Activated T-helper 2 cell treated with anti-CD3 and anti-CD28 coated beads, Interferon-gamma antibody, Interleukin-2, Interleukin-4, amounts not matched to agents 10 μg/mL and 5 μg/mL and 100 μg/mL, durations not matched to agents 14 hours and 24 hours and 36 hours (primary cell): Measurements from ENCODE around the gene FOXO3. TPM values are rescaled to one million over a fixed set of nuclear protein-coding genes. Genes with fewer than 3 reads are reported as not detected.

Experiments used
- DNase-seq: peaks from one replicate; pipeline ENCODE4 v3.0.0; 2021; ENCODE audit warnings: low spot score
- H3K27ac Mint-ChIP-seq: one replicate; pipeline ENCODE4 v1.8.0; 2021; ENCODE audit warnings: mixed read lengths
- H3K27me3 Mint-ChIP-seq: one replicate; pipeline ENCODE4 v1.8.0; 2021; ENCODE audit warnings: low read depth, mixed read lengths
- H3K36me3 Mint-ChIP-seq: one replicate; pipeline ENCODE4 v1.8.0; 2021; ENCODE audit warnings: low read depth, mixed read lengths
- H3K4me1 Mint-ChIP-seq: one replicate; pipeline ENCODE4 v1.8.0; 2021; ENCODE audit warnings: low read depth, mixed read lengths
- H3K4me3 Mint-ChIP-seq: one replicate; pipeline ENCODE4 v1.8.0; 2021; ENCODE audit warnings: low read depth, mild to moderate bottlenecking, moderate library complexity, mixed read lengths
- H3K9me3 Mint-ChIP-seq: one replicate; pipeline ENCODE4 v1.8.0; 2021; ENCODE audit warnings: mixed read lengths
- intact Hi-C: fragments of 100-400 bp; cut with micrococcal nuclease; formaldehyde crosslinking; loops from one replicate; pipeline ENCODE4 v1.15.1; 2023
- total RNA-seq: library from RNA; stranded (reverse); gene quantifications from 2 replicates; pipeline ENCODE4 v1.2.3, GENCODE V29; 2022

The FOXO3 gene
- total RNA-seq, 1 donor from 2014 or later, result 4.7 TPM

- Mint-ChIP-seq H3K36me3 (peaks cover 2% of the 10 kb centered on the region), H3K27me3 (no peaks in the 10 kb centered on the region), H3K27ac (no peak overlapping the region), H3K4me1 (peaks cover 26% of the 10 kb centered on the region), H3K9me3 (no peaks in the 10 kb centered on the region), H3K4me3 (no peak overlapping the region)
- no peak for DNase-seq
- intact Hi-C loops, result no loop called here
These were observed 23.6 kb downstream of the FOXO3 start for GRCh38 chr6:108584323-108584722.

- Mint-ChIP-seq H3K4me3 (no peak overlapping the region), H3K27me3 (no peaks in the 10 kb centered on the region), H3K4me1 (peaks cover 31% of the 10 kb centered on the region), H3K9me3 (no peaks in the 10 kb centered on the region), H3K36me3 (peaks cover 2% of the 10 kb centered on the region), H3K27ac (no peak overlapping the region)
- intact Hi-C loops, result no loop called here
- DNase-seq, result no peak
These were observed 24.6 kb downstream of the FOXO3 start for GRCh38 chr6:108585359-108585758.

GRCh38 chr6:108585921-108586536 is 25.3 kb downstream of the FOXO3 start:
- no peaks in the 10 kb centered on the region for H3K27me3 Mint-ChIP-seq
- H3K4me1 Mint-ChIP-seq, result peaks cover 29% of the 10 kb centered on the region

GRCh38 chr6:108587258-108588059 is 26.7 kb downstream of the FOXO3 start:
- Mint-ChIP-seq H3K9me3 (no peaks in the 10 kb centered on the region), H3K27ac (no peak overlapping the region), H3K36me3 (peaks cover 2% of the 10 kb centered on the region), H3K4me1 (peaks cover 30% of the 10 kb centered on the region), H3K4me3 (no peak overlapping the region), H3K27me3 (peaks cover 1% of the 10 kb centered on the region)
- intact Hi-C loops, result no loop called here
- no peak for DNase-seq

More at GRCh38 chr6:108585921-108586536, 25.3 kb downstream of the FOXO3 start:
- no peak for DNase-seq
- Mint-ChIP-seq H3K4me3 (no peak overlapping the region), H3K27ac (no peak overlapping the region), H3K9me3 (no peaks in the 10 kb centered on the region), H3K36me3 (peaks cover 2% of the 10 kb centered on the region)
- intact Hi-C loops, result no loop called here

- intact Hi-C loops, result no loop called here
- H3K9me3 Mint-ChIP-seq, result no peaks in the 10 kb centered on the region
- peaks cover 2% of the 10 kb centered on the region for H3K36me3 Mint-ChIP-seq
- no peak overlapping the region for H3K27ac Mint-ChIP-seq
- no peak for DNase-seq
- peaks cover 34% of the 10 kb centered on the region for H3K4me1 Mint-ChIP-seq
- no peak overlapping the region for H3K4me3 Mint-ChIP-seq
- H3K27me3 Mint-ChIP-seq, result peaks cover 7% of the 10 kb centered on the region
These were observed 27.9 kb downstream of the FOXO3 start for GRCh38 chr6:108588586-108588985.

- Mint-ChIP-seq H3K4me3 (no peak overlapping the region), H3K27me3 (peaks cover 7% of the 10 kb centered on the region), H3K27ac (no peak overlapping the region), H3K36me3 (peaks cover 2% of the 10 kb centered on the region), H3K9me3 (no peaks in the 10 kb centered on the region), H3K4me1 (peaks cover 34% of the 10 kb centered on the region)
- no peak for DNase-seq
- intact Hi-C loops, result no loop called here
These were observed 28.6 kb downstream of the FOXO3 start for GRCh38 chr6:108589244-108589791.

GRCh38 chr6:108591040-108591816 is 30.5 kb downstream of the FOXO3 start:
- DNase-seq, result no peak
- H3K4me1 Mint-ChIP-seq, result peaks cover 34% of the 10 kb centered on the region
- H3K9me3 Mint-ChIP-seq, result no peaks in the 10 kb centered on the region
- peaks cover 14% of the 10 kb centered on the region for H3K27me3 Mint-ChIP-seq
- H3K36me3 Mint-ChIP-seq, result peaks cover 2% of the 10 kb centered on the region
- no peak overlapping the region for H3K4me3 Mint-ChIP-seq
- intact Hi-C loops, result no loop called here
- H3K27ac Mint-ChIP-seq, result no peak overlapping the region

- no peak overlapping the region for H3K4me3 Mint-ChIP-seq
- DNase-seq, result peak; percentile 32
- peaks cover 32% of the 10 kb centered on the region for H3K4me1 Mint-ChIP-seq
- no peak overlapping the region for H3K27ac Mint-ChIP-seq
- H3K36me3 Mint-ChIP-seq, result peaks cover 2% of the 10 kb centered on the region
- H3K9me3 Mint-ChIP-seq, result no peaks in the 10 kb centered on the region
- intact Hi-C loops, result no loop called here
- peaks cover 16% of the 10 kb centered on the region for H3K27me3 Mint-ChIP-seq
These were observed 31.9 kb downstream of the FOXO3 start for GRCh38 chr6:108592371-108593337.

GRCh38 chr6:108594151-108594550 is 33.4 kb downstream of the FOXO3 start:
- no peak overlapping the region for H3K27ac Mint-ChIP-seq
- no peak for DNase-seq
- intact Hi-C loops, result no loop called here
- no peak overlapping the region for H3K4me3 Mint-ChIP-seq
- H3K4me1 Mint-ChIP-seq, result peaks cover 27% of the 10 kb centered on the region
- peaks cover 21% of the 10 kb centered on the region for H3K27me3 Mint-ChIP-seq
- no peaks in the 10 kb centered on the region for H3K36me3 Mint-ChIP-seq
- H3K9me3 Mint-ChIP-seq, result no peaks in the 10 kb centered on the region

GRCh38 chr6:108594640-108595039 is 33.9 kb downstream of the FOXO3 start:
- H3K4me1 Mint-ChIP-seq, result peaks cover 23% of the 10 kb centered on the region
- no peak for DNase-seq
- no peak overlapping the region for H3K4me3 Mint-ChIP-seq
- H3K27ac Mint-ChIP-seq, result no peak overlapping the region
- peaks cover 21% of the 10 kb centered on the region for H3K27me3 Mint-ChIP-seq
- H3K9me3 Mint-ChIP-seq, result no peaks in the 10 kb centered on the region
- H3K36me3 Mint-ChIP-seq, result no peaks in the 10 kb centered on the region
- intact Hi-C loops, result no loop called here

- intact Hi-C loops, result no loop called here
- no peak for DNase-seq
- Mint-ChIP-seq H3K27ac (no peak overlapping the region), H3K4me1 (peaks cover 15% of the 10 kb centered on the region), H3K9me3 (no peaks in the 10 kb centered on the region), H3K36me3 (no peaks in the 10 kb centered on the region), H3K27me3 (peaks cover 21% of the 10 kb centered on the region), H3K4me3 (no peak overlapping the region)
These were observed 36.2 kb downstream of the FOXO3 start for GRCh38 chr6:108596956-108597355.
